T47D (cell line): ENCODE data around the gene HSD3B7.

ENCODE experiments used
- DNase-seq, 2 experiments: peaks; one replicate each; pipeline versions ENCODE4 v3.0.0 to v3.0.0-alpha.2; 2011 to 2012; ENCODE audit warnings: low read depth in 1 of 2, low spot score in 1 of 2
- JUND ChIP-seq: IDR thresholded peaks from 2 replicates; pipeline ENCODE4 v1.6.1; 2012; ENCODE audit warnings: low read depth
- in situ Hi-C: cut with HindIII; loops from 2 replicates; pipeline ENCODE4 v1.10.0; 2016; ENCODE audit warnings: low sequenced_read_pairs, low pct_unique_long_range_greater_than_20kb

HSD3B7 gene

DNA sequence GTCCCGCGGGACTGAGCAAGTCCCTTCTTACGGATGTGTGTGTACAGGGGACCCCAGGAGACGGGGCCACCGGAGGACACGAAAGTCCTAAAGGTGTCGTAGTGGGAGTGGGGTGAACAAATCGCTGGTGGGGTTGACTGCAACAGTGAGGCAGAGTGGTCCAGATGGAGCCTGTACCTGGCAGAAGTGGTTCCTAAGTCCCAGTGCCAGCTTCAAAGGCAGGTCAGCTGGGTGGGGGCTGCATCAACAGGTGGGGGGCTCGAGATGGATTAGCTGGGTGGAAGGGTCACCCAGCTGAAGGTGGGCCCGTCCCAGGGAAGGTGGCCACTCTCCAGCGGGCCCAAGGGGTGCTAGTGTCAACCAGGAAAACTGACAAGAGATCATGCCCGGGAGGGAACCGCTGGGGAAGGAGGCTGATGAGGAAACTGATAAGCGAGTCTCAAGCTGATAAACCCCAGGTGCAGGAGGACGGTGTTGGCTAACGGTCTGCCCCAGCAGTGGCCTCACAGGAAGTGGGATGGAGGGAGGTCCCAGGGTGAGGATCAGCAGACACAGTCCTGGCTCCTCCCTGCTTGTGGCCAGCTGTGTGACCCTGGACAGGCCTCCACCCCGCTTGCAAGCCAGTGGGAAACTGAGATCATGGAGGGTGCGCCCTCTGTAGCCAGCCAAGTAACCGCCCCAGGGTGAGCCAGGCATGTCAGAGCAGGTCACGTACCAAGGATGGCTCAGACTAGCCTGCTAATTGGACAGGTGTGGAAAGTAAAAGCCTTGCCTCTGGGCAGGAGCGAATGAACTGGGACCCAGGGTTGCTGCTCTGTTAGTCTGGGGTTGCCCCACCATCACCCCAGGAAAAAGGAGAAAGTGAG is 35.1 kb upstream of the HSD3B7 start:
- peak in 1 of 2 experiments; percentile 79 for DNase-seq
- no peak for TF ChIP-seq JUND
- in situ Hi-C loops = no loop called here

GRCh38 chr16:30950516-30951065 is 34.4 kb upstream of the HSD3B7 start:
- in situ Hi-C loops = no loop called here
- DNase-seq = no peak
- TF ChIP-seq JUND = no peak

DNA sequence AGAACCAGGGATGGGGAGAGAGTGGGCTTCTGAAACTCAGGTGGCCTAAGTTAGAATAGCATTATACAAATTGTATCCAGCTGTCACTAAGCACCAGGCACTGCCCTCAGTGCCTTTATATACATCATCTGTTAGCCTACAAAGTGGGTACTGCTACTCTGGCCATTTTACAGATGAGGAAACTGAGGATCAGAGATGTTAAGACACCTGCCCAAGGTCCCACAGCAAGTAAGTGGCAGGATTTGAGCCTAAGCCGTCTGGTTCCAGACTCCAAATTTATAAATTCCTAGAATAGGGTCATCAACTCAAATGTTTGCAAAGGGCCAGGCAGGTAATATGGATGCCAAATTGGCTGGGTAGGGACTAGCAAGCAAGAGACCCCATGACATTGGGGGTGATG is 33.8 kb upstream of the HSD3B7 start:
- no peak for TF ChIP-seq JUND
- DNase-seq = no peak
- in situ Hi-C loops = no loop called here

- no peak for TF ChIP-seq JUND
- in situ Hi-C loops = no loop called here
- peak in 1 of 2 experiments; percentile 34 for DNase-seq
These were observed 33.3 kb upstream of the HSD3B7 start for GRCh38 chr16:30951750-30952149.

GRCh38 chr16:30953111-30953510 is 31.9 kb upstream of the HSD3B7 start:
- in situ Hi-C loops = no loop called here
- TF ChIP-seq JUND = no peak

GRCh38 chr16:30953511-30954124 is 31.4 kb upstream of the HSD3B7 start:
- no peak for TF ChIP-seq JUND
- in situ Hi-C loops = no loop called here

More at GRCh38 chr16:30953111-30953510, 31.9 kb upstream of the HSD3B7 start:
- DNase-seq = no peak

GRCh38 chr16:30954993-30955392 is 30.0 kb upstream of the HSD3B7 start:
- DNase-seq = no peak
- in situ Hi-C loops = no loop called here
- no peak for TF ChIP-seq JUND

More at GRCh38 chr16:30953511-30954124, 31.4 kb upstream of the HSD3B7 start:
- peak in 1 of 2 experiments; percentile 76 for DNase-seq

DNA sequence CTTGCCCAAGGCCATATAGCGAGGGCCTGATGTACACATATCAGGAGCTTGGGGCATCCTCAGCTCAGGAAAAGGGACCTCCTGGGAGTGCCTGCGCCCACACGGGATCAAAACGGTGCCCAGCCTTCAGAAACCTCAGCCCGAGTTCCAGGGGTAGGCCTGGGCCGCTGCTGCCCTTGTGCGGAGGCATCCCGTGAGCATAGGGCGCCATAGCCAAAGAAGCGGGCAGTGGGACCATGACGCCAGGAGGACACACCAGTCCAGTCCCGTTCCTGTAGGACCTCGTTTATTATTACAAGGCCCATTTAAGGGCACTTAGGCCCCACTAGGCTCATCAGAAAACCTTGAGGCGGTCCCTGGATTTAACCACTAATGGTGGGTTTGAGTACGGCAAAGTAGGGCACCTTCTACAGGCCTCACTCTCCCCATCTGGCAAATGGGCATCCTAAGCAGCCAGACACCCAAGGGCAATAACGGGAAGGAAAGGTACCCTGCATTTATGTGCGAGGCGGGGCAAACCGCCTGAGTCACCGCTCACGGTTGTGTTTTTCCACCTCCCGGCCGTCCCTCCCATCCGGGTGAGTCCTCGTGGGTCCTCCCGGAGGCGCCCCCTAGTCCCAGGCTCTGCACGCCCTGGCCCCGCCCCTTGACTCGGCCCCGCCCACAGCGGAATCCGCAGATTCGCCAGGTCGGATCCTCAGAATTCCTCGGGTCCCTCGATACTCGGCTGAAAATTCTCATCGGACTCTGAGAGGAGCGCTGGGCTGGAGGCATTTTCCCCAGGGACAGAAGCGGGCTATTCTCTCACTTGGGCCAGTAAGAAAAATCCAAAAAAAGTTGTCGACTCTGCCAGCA is 28.2 kb upstream of the HSD3B7 start:
- peak; percentile 71 to 88 for DNase-seq
- no peak for TF ChIP-seq JUND
- in situ Hi-C loops = no loop called here

- no peak for TF ChIP-seq JUND
- DNase-seq = peak; percentile 92 to 97
- in situ Hi-C loops = no loop called here
These were observed 27.4 kb upstream of the HSD3B7 start, which contains the start of gene SETD1A for GRCh38 chr16:30957456-30958174. SETD1A (plus strand) TSS chr16:30957754; CDS start chr16:30958732, 978 bp downstream.

DNA sequence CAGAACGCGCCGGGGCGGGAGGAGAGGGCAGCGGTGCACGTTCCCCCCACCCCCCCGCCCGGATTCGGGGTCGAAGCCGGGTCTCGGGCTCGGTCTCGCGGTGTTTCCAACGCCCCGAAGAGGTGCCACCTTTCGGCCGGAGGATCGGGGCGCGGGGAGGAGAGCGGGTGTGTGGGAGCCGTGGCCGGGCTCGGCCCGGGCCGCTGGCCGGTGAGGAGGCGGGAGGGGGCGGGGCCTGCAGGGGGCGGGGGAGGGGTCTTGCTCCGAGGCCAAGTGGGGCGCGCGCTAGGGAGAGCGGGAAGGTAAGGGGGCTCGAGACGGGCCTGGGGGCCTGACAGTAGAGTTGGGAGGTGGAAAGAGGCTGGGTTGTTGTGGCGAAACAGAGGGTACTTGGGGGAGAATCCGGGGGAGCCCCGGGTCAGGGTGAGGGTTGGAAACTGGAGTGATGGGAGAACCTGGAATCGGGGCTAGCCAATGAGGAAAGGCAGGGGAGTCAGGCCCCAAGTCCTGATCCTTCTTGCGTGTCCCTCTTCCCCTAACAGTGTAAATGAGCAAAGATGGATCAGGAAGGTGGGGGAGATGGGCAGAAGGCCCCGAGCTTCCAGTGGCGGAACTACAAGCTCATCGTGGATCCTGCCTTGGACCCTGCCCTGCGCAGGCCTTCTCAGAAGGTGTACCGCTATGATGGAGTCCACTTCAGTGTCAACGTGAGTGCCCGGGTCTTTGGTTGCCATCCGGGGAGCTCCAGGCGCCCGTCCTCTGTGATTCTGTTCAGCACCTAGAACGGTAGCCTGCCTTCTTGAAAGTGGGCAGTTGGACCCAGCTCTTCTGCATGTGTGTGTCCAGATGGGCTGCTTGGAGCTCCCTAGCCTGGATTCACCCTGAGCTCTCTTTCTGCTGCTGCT is 26.6 kb upstream of the HSD3B7 start:
- in situ Hi-C loops = no loop called here
- TF ChIP-seq JUND = no peak
- peak; percentile 82 to 86 for DNase-seq

DNA sequence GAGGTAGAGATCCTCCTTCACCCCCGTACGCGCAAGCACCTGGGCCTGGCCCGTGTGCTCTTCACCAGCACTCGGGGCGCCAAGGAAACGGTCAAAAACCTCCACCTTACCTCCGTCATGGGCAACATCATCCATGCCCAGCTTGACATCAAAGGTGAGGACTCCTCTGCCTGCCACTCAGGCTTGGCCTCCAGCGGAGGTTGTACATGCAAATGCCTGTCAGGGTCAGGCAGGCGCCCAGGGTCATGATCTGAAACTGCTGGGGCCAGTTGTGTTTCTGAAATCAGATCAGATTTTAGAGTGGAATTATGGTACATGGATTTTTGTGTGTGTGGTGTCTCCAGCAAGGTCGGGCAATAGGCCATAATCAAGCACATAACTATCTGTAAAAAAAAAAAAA is 23.6 kb upstream of the HSD3B7 start:
- no peak for TF ChIP-seq JUND
- no peak for DNase-seq
- in situ Hi-C loops = no loop called here
